Measurements from ENCODE around the gene KCNC3. TPM values are rescaled to one million over a fixed set of nuclear protein-coding genes. Genes with fewer than 3 reads are reported as not detected.

KCNC3 gene
- total and polyA plus RNA-seq, 2 experiments from 2014 or later, result 0.40 to 1.6 TPM

GRCh38 chr19:50286443-50286842 is 42.7 kb downstream of the KCNC3 start:
- 96% methylated on average over 18 of the region's 18 CpGs for WGBS (ENCODE audit: low lambda C conversion rate, missing lambda C conversion rate)

GRCh38 chr19:50285833-50286232 is 43.3 kb downstream of the KCNC3 start:
- no peaks in the 10 kb centered on the region for H3K4me1 ChIP-seq (ENCODE audit: insufficient read depth)
- no peaks in the 10 kb centered on the region for H3K36me3 ChIP-seq (replicated peaks; ENCODE audit: insufficient read depth, low read depth)
- 90% methylated on average over 2 of the region's 2 CpGs for WGBS (ENCODE audit: low lambda C conversion rate, missing lambda C conversion rate)
- H3K4me2 ChIP-seq, result no peak overlapping the region
- H3K27ac ChIP-seq, result no peak overlapping the region
- no peaks in the 10 kb centered on the region for H3K9me3 ChIP-seq (ENCODE audit: low read depth)
- H4K20me1 ChIP-seq (ENCODE audit: insufficient read depth, poor library complexity, severe bottlenecking), result no peaks in the 10 kb centered on the region
- no peaks in the 10 kb centered on the region for H3K79me2 ChIP-seq
- H2AFZ ChIP-seq, result no peak overlapping the region
- H3K9me2 ChIP-seq (replicated peaks; ENCODE audit: insufficient read depth), result no peaks in the 10 kb centered on the region
- no peak for DNase-seq (ENCODE audit: low spot score)
- TF ChIP-seq EZH2phosphoT487 (IDR thresholded peaks at IDR 0.05; ENCODE audit: low read depth, severe bottlenecking, unreplicated experiment) (no peak), CTCF (IDR thresholded peaks at IDR 0.05; ENCODE audit: poor library complexity) (no peak), EZH2 (IDR thresholded peaks at IDR 0.05; ENCODE audit: borderline replicate concordance) (no peak)
- no peak overlapping the region for H3K4me3 ChIP-seq
- no peaks in the 10 kb centered on the region for H3K27me3 ChIP-seq

More at GRCh38 chr19:50286443-50286842, 42.7 kb downstream of the KCNC3 start:
- Histone ChIP-seq H3K36me3 (replicated peaks; ENCODE audit: insufficient read depth, low read depth) (no peaks in the 10 kb centered on the region), H3K9me2 (replicated peaks; ENCODE audit: insufficient read depth) (no peaks in the 10 kb centered on the region), H3K79me2 (no peaks in the 10 kb centered on the region), H4K20me1 (ENCODE audit: insufficient read depth, poor library complexity, severe bottlenecking) (no peaks in the 10 kb centered on the region), H3K9me3 (ENCODE audit: low read depth) (no peaks in the 10 kb centered on the region), H2AFZ (no peak overlapping the region), H3K4me2 (no peak overlapping the region), H3K4me1 (ENCODE audit: insufficient read depth) (no peaks in the 10 kb centered on the region), H3K4me3 (no peak overlapping the region), H3K27ac (no peak overlapping the region), H3K27me3 (no peaks in the 10 kb centered on the region)
- DNase-seq (ENCODE audit: low spot score), result no peak
- TF ChIP-seq EZH2phosphoT487 (IDR thresholded peaks at IDR 0.05; ENCODE audit: low read depth, severe bottlenecking, unreplicated experiment) (no peak), CTCF (IDR thresholded peaks at IDR 0.05; ENCODE audit: poor library complexity) (no peak), EZH2 (IDR thresholded peaks at IDR 0.05; ENCODE audit: borderline replicate concordance) (no peak)

GRCh38 chr19:50281491-50281890 is 47.7 kb downstream of the KCNC3 start:
- H3K79me2 ChIP-seq, result no peaks in the 10 kb centered on the region
- H3K27me3 ChIP-seq, result no peaks in the 10 kb centered on the region
- no peaks in the 10 kb centered on the region for H4K20me1 ChIP-seq (ENCODE audit: insufficient read depth, poor library complexity, severe bottlenecking)
- H3K27ac ChIP-seq, result no peak overlapping the region
- no peak overlapping the region for H3K4me3 ChIP-seq
- no peaks in the 10 kb centered on the region for H3K36me3 ChIP-seq (replicated peaks; ENCODE audit: insufficient read depth, low read depth)
- no peak overlapping the region for H3K4me2 ChIP-seq
- DNase-seq (ENCODE audit: low spot score), result no peak
- 92% methylated on average over 19 of the region's 22 CpGs for WGBS (ENCODE audit: low lambda C conversion rate, missing lambda C conversion rate)
- no peak for TF ChIP-seq EZH2 (IDR thresholded peaks at IDR 0.05; ENCODE audit: borderline replicate concordance)
- no peak for TF ChIP-seq EZH2phosphoT487 (IDR thresholded peaks at IDR 0.05; ENCODE audit: low read depth, severe bottlenecking, unreplicated experiment)
- TF ChIP-seq CTCF (IDR thresholded peaks at IDR 0.05; ENCODE audit: poor library complexity), result no peak
- H3K4me1 ChIP-seq (ENCODE audit: insufficient read depth), result no peaks in the 10 kb centered on the region
- no peaks in the 10 kb centered on the region for H3K9me3 ChIP-seq (ENCODE audit: low read depth)
- H2AFZ ChIP-seq, result no peak overlapping the region
- no peaks in the 10 kb centered on the region for H3K9me2 ChIP-seq (replicated peaks; ENCODE audit: insufficient read depth)

DNA sequence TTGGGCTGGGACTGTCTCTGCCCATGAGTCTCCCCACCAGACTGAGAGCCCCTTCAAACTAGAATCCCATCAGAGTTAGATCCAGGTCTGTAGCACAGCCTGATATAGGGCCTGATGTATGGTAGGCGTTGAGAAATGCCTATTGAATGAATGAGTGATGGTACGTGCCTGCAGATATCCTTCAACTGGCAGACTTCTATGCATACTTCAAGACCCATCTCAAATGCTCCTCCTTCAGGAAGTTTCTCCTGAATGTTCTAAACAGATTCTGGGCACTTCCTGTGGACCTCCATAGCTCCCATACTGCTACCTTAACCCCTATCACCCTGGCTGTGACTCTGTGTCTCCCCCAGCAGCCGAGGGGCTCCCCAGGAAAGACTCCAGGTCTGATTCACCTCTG is 48.2 kb downstream of the KCNC3 start:
- Histone ChIP-seq H3K4me1 (ENCODE audit: insufficient read depth) (no peaks in the 10 kb centered on the region), H3K36me3 (replicated peaks; ENCODE audit: insufficient read depth, low read depth) (no peaks in the 10 kb centered on the region), H3K9me3 (ENCODE audit: low read depth) (no peaks in the 10 kb centered on the region), H3K4me3 (no peak overlapping the region), H4K20me1 (ENCODE audit: insufficient read depth, poor library complexity, severe bottlenecking) (no peaks in the 10 kb centered on the region), H3K4me2 (no peak overlapping the region), H3K79me2 (no peaks in the 10 kb centered on the region), H2AFZ (no peak overlapping the region), H3K9me2 (replicated peaks; ENCODE audit: insufficient read depth) (no peaks in the 10 kb centered on the region), H3K27me3 (no peaks in the 10 kb centered on the region), H3K27ac (no peak overlapping the region)
- DNase-seq (ENCODE audit: low spot score), result no peak
- TF ChIP-seq EZH2 (IDR thresholded peaks at IDR 0.05; ENCODE audit: borderline replicate concordance) (no peak), EZH2phosphoT487 (IDR thresholded peaks at IDR 0.05; ENCODE audit: low read depth, severe bottlenecking, unreplicated experiment) (no peak), CTCF (IDR thresholded peaks at IDR 0.05; ENCODE audit: poor library complexity) (no peak)
- WGBS (ENCODE audit: low lambda C conversion rate, missing lambda C conversion rate), result 93% methylated on average over 3 of the region's 3 CpGs
